SK-N-MC (cell line): Measurements from ENCODE around the gene KAZN.
"Not testable (repeated sequence)": the region's sequence is repeated elsewhere in the genome, so short reads cannot be mapped to it uniquely, and the experiment has no call there.

Experiments
- DNase-seq: peaks from one replicate; pipeline ENCODE4 v3.0.0-alpha.2; 2011; ENCODE audit warnings: low read depth, low spot score
- H3K27ac ChIP-seq: fragments of 200-600 bp; sonication (generic); 2 replicates; pipeline ENCODE4 v1.5.1; 2016; ENCODE audit warnings: mixed run types
- H3K36me3 ChIP-seq: fragments of 200-600 bp; sonication (generic); 2 replicates; pipeline ENCODE4 v1.6.1; 2017; ENCODE audit warnings: antibody characterized with exemption, low read length, mixed read lengths; ENCODE audit not compliant: insufficient read depth
- H3K4me3 ChIP-seq: fragments of 200-600 bp; sonication (generic); 2 replicates; pipeline ENCODE4 v1.5.1; 2016
- H3K9ac ChIP-seq: fragments of 200-600 bp; sonication (generic); 2 replicates; pipeline ENCODE4 v1.8.0; 2017; ENCODE audit warnings: mixed run types, mixed read lengths; ENCODE audit not compliant: insufficient read length
- H3K9me3 ChIP-seq: fragments of 200-600 bp; sonication (generic); 2 replicates; pipeline ENCODE4 v1.6.1; 2017; ENCODE audit warnings: low read depth, mild to moderate bottlenecking, antibody characterized with exemption, low read length, moderate library complexity, mixed read lengths
- EZH2 ChIP-seq: fragments of 200-600 bp; sonication (generic); IDR thresholded peaks from one replicate; pipeline ENCODE4 v1.6.1; 2017; ENCODE audit warnings: antibody characterized with exemption
- FOXP2 ChIP-seq: optimal IDR thresholded peaks from 2 replicates; pipeline ENCODE3; 2011; ENCODE audit warnings: mild to moderate bottlenecking, moderate library complexity; ENCODE audit not compliant: insufficient read depth; ENCODE audit errors: extremely low read length, control extremely low read depth
- POLR2AphosphoS5 ChIP-seq: IDR thresholded peaks from 2 replicates; pipeline ENCODE4 v1.6.1; 2012; ENCODE audit warnings: mild to moderate bottlenecking, low read depth, low read length, borderline replicate concordance

KAZN gene

GRCh38 chr1:15124362-15125100, 526.0 kb downstream of the KAZN start:
- Histone ChIP-seq H3K9me3 (no peaks in the 10 kb centered on the region), H3K9ac (no peak overlapping the region), H3K36me3 (no peaks in the 10 kb centered on the region), H3K27ac (no peak overlapping the region), H3K4me3 (no peak overlapping the region)
- no peak for TF ChIP-seq POLR2AphosphoS5
- TF ChIP-seq FOXP2, result no peak
- DNase-seq, result no peak

- Histone ChIP-seq H3K27ac (no peak overlapping the region), H3K9ac (no peak overlapping the region), H3K4me3 (no peak overlapping the region), H3K36me3 (no peaks in the 10 kb centered on the region), H3K9me3 (no peaks in the 10 kb centered on the region)
- no peak for DNase-seq
- no peak for TF ChIP-seq FOXP2
- no peak for TF ChIP-seq EZH2
- TF ChIP-seq POLR2AphosphoS5, result no peak
These were observed 526.7 kb downstream of the KAZN start for GRCh38 chr1:15125101-15125745.

- no peak for TF ChIP-seq EZH2
- TF ChIP-seq FOXP2, result no peak
- no peak for TF ChIP-seq POLR2AphosphoS5
- H3K4me3 ChIP-seq, result no peak overlapping the region
- H3K9ac ChIP-seq, result no peak overlapping the region
- DNase-seq, result no peak
- no peak overlapping the region for H3K27ac ChIP-seq
- no peaks in the 10 kb centered on the region for H3K36me3 ChIP-seq
- no peaks in the 10 kb centered on the region for H3K9me3 ChIP-seq
These were observed 529.6 kb downstream of the KAZN start for GRCh38 chr1:15128077-15128476.

- Histone ChIP-seq H3K27ac (no peak overlapping the region), H3K9ac (no peak overlapping the region), H3K36me3 (no peaks in the 10 kb centered on the region), H3K9me3 (no peaks in the 10 kb centered on the region), H3K4me3 (no peak overlapping the region)
- TF ChIP-seq POLR2AphosphoS5, result no peak
- no peak for TF ChIP-seq FOXP2
- TF ChIP-seq EZH2, result no peak
- DNase-seq, result no peak
These were observed 530.2 kb downstream of the KAZN start for GRCh38 chr1:15128520-15129313.

GRCh38 chr1:15129944-15130343, 531.5 kb downstream of the KAZN start:
- no peaks in the 10 kb centered on the region for H3K36me3 ChIP-seq
- TF ChIP-seq POLR2AphosphoS5 (no peak), EZH2 (no peak), FOXP2 (no peak)
- no peak for DNase-seq
- H3K4me3 ChIP-seq, result no peak overlapping the region
- no peak overlapping the region for H3K27ac ChIP-seq
- H3K9ac ChIP-seq, result no peak overlapping the region
- no peaks in the 10 kb centered on the region for H3K9me3 ChIP-seq

GRCh38 chr1:15130607-15131006, 532.1 kb downstream of the KAZN start:
- no peak for DNase-seq
- no peak for TF ChIP-seq EZH2
- TF ChIP-seq FOXP2, result no peak
- TF ChIP-seq POLR2AphosphoS5, result no peak
- no peaks in the 10 kb centered on the region for H3K9me3 ChIP-seq
- no peak overlapping the region for H3K4me3 ChIP-seq
- no peaks in the 10 kb centered on the region for H3K36me3 ChIP-seq
- H3K9ac ChIP-seq, result no peak overlapping the region
- no peak overlapping the region for H3K27ac ChIP-seq

GRCh38 chr1:15132965-15133364, 534.5 kb downstream of the KAZN start:
- Histone ChIP-seq H3K36me3 (no peaks in the 10 kb centered on the region), H3K9me3 (no peaks in the 10 kb centered on the region), H3K9ac (no peak overlapping the region), H3K27ac (no peak overlapping the region), H3K4me3 (no peak overlapping the region)
- DNase-seq, result no peak
- TF ChIP-seq FOXP2 (no peak), POLR2AphosphoS5 (no peak), EZH2 (no peak)

GRCh38 chr1:15134285-15134684, 535.8 kb downstream of the KAZN start:
- H3K27ac ChIP-seq, result no peak overlapping the region
- no peak overlapping the region for H3K4me3 ChIP-seq
- no peaks in the 10 kb centered on the region for H3K9me3 ChIP-seq
- no peak for DNase-seq
- H3K9ac ChIP-seq, result no peak overlapping the region
- TF ChIP-seq FOXP2 (no peak), POLR2AphosphoS5 (no peak), EZH2 (no peak)
- H3K36me3 ChIP-seq, result no peaks in the 10 kb centered on the region

GRCh38 chr1:15135604-15136003, 537.1 kb downstream of the KAZN start:
- not testable (repeated sequence) for H3K36me3 ChIP-seq, H3K4me3 ChIP-seq, DNase-seq, H3K27ac ChIP-seq, H3K9me3 ChIP-seq, H3K9ac ChIP-seq
